CD14-positive monocyte (primary cell): ENCODE measurements around the gene AFF1. TPM values are rescaled to one million over a fixed set of nuclear protein-coding genes. Genes with fewer than 3 reads are reported as not detected.

Experiments
- DNase-seq, 3 donors: peaks; one replicate each; pipeline ENCODE4 v3.0.0-alpha.2; 2011 to 2022
- H2AFZ ChIP-seq: 2 replicates; pipeline ENCODE4 v1.6.0; 2012; ENCODE audit warnings: mild to moderate bottlenecking, low read depth, low read length, inconsistent platforms; ENCODE audit not compliant: insufficient read depth, poor library complexity, severe bottlenecking
- H3K27ac ChIP-seq, 2 donors: 1 replicate in 1 of 2; 2 replicates in 1 of 2; pipeline ENCODE4 v1.5.1; 2012 to 2013; ENCODE audit warnings: low read length in 2 of 2, control low read depth in 1 of 2, inconsistent platforms in 1 of 2, low read depth in 1 of 2, mild to moderate bottlenecking in 1 of 2
- H3K27me3 ChIP-seq, 2 donors: one replicate each; pipeline versions ENCODE4 v1.6.0 to v1.6.1; 2011 to 2013; ENCODE audit warnings: low read length in 2 of 2; ENCODE audit not compliant: control insufficient read depth in 2 of 2, insufficient read depth in 2 of 2
- H3K36me3 ChIP-seq, 2 donors: replicated peaks in 1 of 2; 1 replicate in 1 of 2; 2 replicates in 1 of 2; pipeline versions ENCODE4 v1.5.1 to v1.6.1; 2012 to 2013; ENCODE audit warnings: low read length in 2 of 2, control low read depth in 1 of 2, inconsistent platforms in 1 of 2, mild to moderate bottlenecking in 1 of 2; ENCODE audit not compliant: insufficient read depth in 2 of 2, control insufficient read depth in 1 of 2
- H3K4me1 ChIP-seq, 2 donors: 1 replicate in 1 of 2; 2 replicates in 1 of 2; pipeline versions ENCODE4 v1.5.1 to v1.6.1; 2012 to 2013; ENCODE audit warnings: low read length in 2 of 2, control low read depth in 1 of 2, inconsistent platforms in 1 of 2, mild to moderate bottlenecking in 1 of 2, moderate library complexity in 1 of 2; ENCODE audit not compliant: insufficient read depth in 2 of 2, control insufficient read depth in 1 of 2
- H3K4me2 ChIP-seq: replicated peaks from 2 replicates; pipeline ENCODE3; 2012; ENCODE audit warnings: low read length, moderate library complexity, mild to moderate bottlenecking; ENCODE audit not compliant: poor library complexity, severe bottlenecking; ENCODE audit errors: extremely low read depth
- H3K4me3 ChIP-seq, 3 experiments: fragments of 200-600 bp in 1 of 3; sonication (generic) in 1 of 3; replicated peaks in 1 of 3; 1 replicate in 2 of 3; 2 replicates in 1 of 3; pipeline ENCODE4 v1.5.1; 2011 to 2013; ENCODE audit warnings: low read length in 3 of 3, mild to moderate bottlenecking in 3 of 3, control low read depth in 2 of 3, low read depth in 2 of 3, inconsistent platforms in 1 of 3, moderate library complexity in 1 of 3
- H3K79me2 ChIP-seq: 2 replicates; pipeline ENCODE4 v1.6.0; 2012; ENCODE audit warnings: mild to moderate bottlenecking, control low read depth, inconsistent platforms, low read length, moderate library complexity; ENCODE audit not compliant: insufficient read depth
- H3K9ac ChIP-seq: 2 replicates; pipeline ENCODE4 v1.6.0; 2017; ENCODE audit warnings: low read length, mild to moderate bottlenecking; ENCODE audit not compliant: insufficient read depth, poor library complexity, severe bottlenecking
- H3K9me3 ChIP-seq, 2 donors: replicated peaks in 1 of 2; 1 replicate in 1 of 2; 2 replicates in 1 of 2; pipeline versions ENCODE4 v1.5.1 to v1.6.1; 2012 to 2013; ENCODE audit warnings: low read length in 2 of 2, control low read depth in 1 of 2; ENCODE audit not compliant: control insufficient read depth in 1 of 2, insufficient read depth in 1 of 2
- H4K20me1 ChIP-seq: 2 replicates; pipeline ENCODE4 v1.6.0; 2012; ENCODE audit warnings: mild to moderate bottlenecking, low read length, control low read depth, moderate library complexity; ENCODE audit not compliant: insufficient read depth
- H3K27ac Mint-ChIP-seq, 7 donors: one replicate each; pipeline ENCODE4 v1.8.0; 2020; ENCODE audit warnings: mild to moderate bottlenecking in 7 of 7, mixed read lengths in 7 of 7, moderate library complexity in 6 of 7, inconsistent platforms in 2 of 7
- H3K27me3 Mint-ChIP-seq, 3 donors: one replicate each; pipeline ENCODE4 v1.8.0; 2021 to 2022; ENCODE audit warnings: low read depth in 3 of 3, mild to moderate bottlenecking in 3 of 3, mixed read lengths in 3 of 3, moderate library complexity in 3 of 3, inconsistent platforms in 1 of 3
- H3K36me3 Mint-ChIP-seq, 2 donors: one replicate each; pipeline ENCODE4 v1.8.0; 2020; ENCODE audit warnings: mixed read lengths in 2 of 2, inconsistent platforms in 1 of 2, mild to moderate bottlenecking in 1 of 2
- H3K4me1 Mint-ChIP-seq: one replicate; pipeline ENCODE4 v1.8.0; 2020; ENCODE audit warnings: mild to moderate bottlenecking, mixed read lengths
- H3K4me3 Mint-ChIP-seq, 2 donors: one replicate each; pipeline ENCODE4 v1.8.0; 2020; ENCODE audit warnings: mild to moderate bottlenecking in 2 of 2, mixed read lengths in 2 of 2, moderate library complexity in 1 of 2
- H3K9me3 Mint-ChIP-seq, 7 donors: one replicate each; pipeline ENCODE4 v1.8.0; 2020 to 2022; ENCODE audit warnings: mixed read lengths in 7 of 7, mild to moderate bottlenecking in 6 of 7, moderate library complexity in 6 of 7, inconsistent platforms in 2 of 7
- WGBS: methylation state at CpG from one replicate; pipeline ENCODE4 v1.1.5; 2013; ENCODE audit warnings: missing lambda C conversion rate; ENCODE audit not compliant: insufficient coverage; 5-methylcytosine and 5-hydroxymethylcytosine counted together
- intact Hi-C, 2 donors: fragments of 100-400 bp; cut with micrococcal nuclease; formaldehyde crosslinking; loops; one replicate each; pipeline versions ENCODE4 v1.15.0 to v1.15.1; 2023
- polyA plus RNA-seq, 3 donors: library from polyadenylated mRNA; depleted of rRNA in 1 of 3; unstranded in 2 of 3; stranded (reverse) in 1 of 3; fragments of 300-500 nt in 2 of 3; fragments of >200 nt in 1 of 3; fragmentation: Illumina TruSeq in 2 of 3; gene quantifications; 1 replicate in 2 of 3; 2 replicates in 1 of 3; pipeline ENCODE4 v1.2.3, GENCODE V29; 2012 to 2021
- TF ChIP-seq, protein P1 (sequence below): fragments of 200-600 bp; IDR thresholded peaks from one replicate; pipeline ENCODE4 v1.8.0; 2022; ENCODE audit warnings: antibody characterized with exemption, mild to moderate bottlenecking

The AFF1 gene
- polyA plus RNA-seq, 3 donors: 7.5 to 20.9 (median 16.3) TPM

- Histone ChIP-seq H3K79me2 (peaks cover 76% of the 10 kb centered on the region), H3K4me1 (peaks cover 54 to 65% of the 10 kb centered on the region in 2 donors), H3K4me2 (peak overlapping the region; percentile 7), H3K4me3 (no peak overlapping the region), H2AFZ (no peak overlapping the region), H3K27me3 (no peaks in the 10 kb centered on the region), H4K20me1 (peaks cover 19% of the 10 kb centered on the region), H3K9ac (no peak overlapping the region), H3K9me3 (no peaks in the 10 kb centered on the region), H3K36me3 (no peaks in the 10 kb centered on the region), H3K27ac (peak overlapping the region in 1 of 2 donors; percentile 61)
- TF ChIP-seq, protein P1, sequence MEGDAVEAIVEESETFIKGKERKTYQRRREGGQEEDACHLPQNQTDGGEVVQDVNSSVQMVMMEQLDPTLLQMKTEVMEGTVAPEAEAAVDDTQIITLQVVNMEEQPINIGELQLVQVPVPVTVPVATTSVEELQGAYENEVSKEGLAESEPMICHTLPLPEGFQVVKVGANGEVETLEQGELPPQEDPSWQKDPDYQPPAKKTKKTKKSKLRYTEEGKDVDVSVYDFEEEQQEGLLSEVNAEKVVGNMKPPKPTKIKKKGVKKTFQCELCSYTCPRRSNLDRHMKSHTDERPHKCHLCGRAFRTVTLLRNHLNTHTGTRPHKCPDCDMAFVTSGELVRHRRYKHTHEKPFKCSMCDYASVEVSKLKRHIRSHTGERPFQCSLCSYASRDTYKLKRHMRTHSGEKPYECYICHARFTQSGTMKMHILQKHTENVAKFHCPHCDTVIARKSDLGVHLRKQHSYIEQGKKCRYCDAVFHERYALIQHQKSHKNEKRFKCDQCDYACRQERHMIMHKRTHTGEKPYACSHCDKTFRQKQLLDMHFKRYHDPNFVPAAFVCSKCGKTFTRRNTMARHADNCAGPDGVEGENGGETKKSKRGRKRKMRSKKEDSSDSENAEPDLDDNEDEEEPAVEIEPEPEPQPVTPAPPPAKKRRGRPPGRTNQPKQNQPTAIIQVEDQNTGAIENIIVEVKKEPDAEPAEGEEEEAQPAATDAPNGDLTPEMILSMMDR: no peak
- intact Hi-C loops: loop anchor here in 1 of 2 donors (5.0 kb wide), 1 partner anchor 47 kb away; no protein-coding TSS in a partner anchor
- peak overlapping the region in 6 of 7 donors; percentile 53 to 81 (median 62) for H3K27ac Mint-ChIP-seq
- H3K9me3 Mint-ChIP-seq: no peaks in the 10 kb centered on the region
- H3K4me1 Mint-ChIP-seq: peaks cover 56% of the 10 kb centered on the region
- peak overlapping the region in 1 of 2 donors; percentile 56 for H3K4me3 Mint-ChIP-seq
- 39% methylated on average over 3 of the region's 11 CpGs for WGBS
- H3K36me3 Mint-ChIP-seq: peaks cover 15 to 18% of the 10 kb centered on the region in 2 donors
- peak in 1 of 3 donors; percentile 37 for DNase-seq
- H3K27me3 Mint-ChIP-seq: no peaks in the 10 kb centered on the region
These were observed 25.0 kb downstream of the AFF1 start for GRCh38 chr4:86959588-86960500.

- H3K27ac ChIP-seq: peak overlapping the region in 1 of 2 donors; percentile 67
These were observed 25.7 kb downstream of the AFF1 start for GRCh38 chr4:86960557-86960961.

More at GRCh38 chr4:86960557-86960961, 25.7 kb downstream of the AFF1 start:
- peak overlapping the region in 6 of 7 donors; percentile 45 to 82 (median 70) for H3K27ac Mint-ChIP-seq
- H3K4me1 ChIP-seq: peaks cover 61 to 72% of the 10 kb centered on the region in 2 donors
- no peaks in the 10 kb centered on the region for H3K9me3 ChIP-seq
- no peaks in the 10 kb centered on the region for H3K9me3 Mint-ChIP-seq
- peaks cover 76% of the 10 kb centered on the region for H3K79me2 ChIP-seq
- H3K4me1 Mint-ChIP-seq: peaks cover 55% of the 10 kb centered on the region
- no peaks in the 10 kb centered on the region for H3K27me3 ChIP-seq
- no peaks in the 10 kb centered on the region for H3K36me3 ChIP-seq
- intact Hi-C loops: no loop called here
- H3K4me3 ChIP-seq: peak overlapping the region in 1 of 3 experiments; percentile 27
- TF ChIP-seq, protein P1: no peak
- H2AFZ ChIP-seq: no peak overlapping the region
- no peak overlapping the region for H3K4me3 Mint-ChIP-seq
- no peak for DNase-seq
- H3K27me3 Mint-ChIP-seq: no peaks in the 10 kb centered on the region
- H3K4me2 ChIP-seq: peak overlapping the region; percentile 50
- 50% methylated on average over 1 of the region's 2 CpGs for WGBS
- H3K36me3 Mint-ChIP-seq: peaks cover 8 to 11% of the 10 kb centered on the region in 2 donors
- H3K9ac ChIP-seq: no peak overlapping the region
- H4K20me1 ChIP-seq: peaks cover 26% of the 10 kb centered on the region
